ENCODE results near the gene SKOR1. TPM values are rescaled to one million over a fixed set of nuclear protein-coding genes. Genes with fewer than 3 reads are reported as not detected.
A peak's percentile ranks its signal among the peaks of the same experiment; 100 is the strongest.

The SKOR1 gene
- total and polyA plus RNA-seq, 2 experiments from 2014 or later, result 0.11 TPM; not detected in 1

GRCh38 chr15:67829647-67830504 lies 4.6 kb downstream of the SKOR1 start:
- Histone ChIP-seq H3K27ac (no peak overlapping the region), H3K9ac (no peak overlapping the region), H3K27me3 (replicated peaks; ENCODE audit: insufficient read depth) (peaks cover 92% of the 10 kb centered on the region), H3K79me2 (ENCODE audit: insufficient read depth) (no peaks in the 10 kb centered on the region), H3K4me2 (ENCODE audit: unreplicated experiment) (no peak overlapping the region), H4K20me1 (ENCODE audit: insufficient read depth) (no peaks in the 10 kb centered on the region), H3K4me3 (no peak overlapping the region), H3K36me3 (ENCODE audit: low read depth) (no peaks in the 10 kb centered on the region), H3K9me2 (ENCODE audit: insufficient read depth) (no peaks in the 10 kb centered on the region), H3K4me1 (ENCODE audit: insufficient read depth) (no peaks in the 10 kb centered on the region), H3F3A (ENCODE audit: insufficient read depth) (no peaks in the 10 kb centered on the region), H3K9me3 (ENCODE audit: low read depth) (no peaks in the 10 kb centered on the region), H2AFZ (no peak overlapping the region)
- in situ Hi-C loops (cut with MboI), result loop anchor here (10.0 kb wide), 2 partner anchors 325 to 885 kb away; no protein-coding TSS in a partner anchor
- WGBS, 2 experiments (ENCODE audit: low coverage in 1 of 2, low lambda C conversion rate in 2 of 2, missing lambda C conversion rate in 2 of 2), result 33 to 40% methylated on average over 50 to 63 of the region's 68 CpGs
- DNase-seq, result no peak
- peak; percentile 28 for TF ChIP-seq EZH2 (IDR thresholded peaks at IDR 0.05; ENCODE audit: insufficient read depth, poor library complexity, severe bottlenecking)
- TF ChIP-seq EZH2phosphoT487 (IDR thresholded peaks at IDR 0.05; ENCODE audit: insufficient read depth, low read depth), result no peak

DNA sequence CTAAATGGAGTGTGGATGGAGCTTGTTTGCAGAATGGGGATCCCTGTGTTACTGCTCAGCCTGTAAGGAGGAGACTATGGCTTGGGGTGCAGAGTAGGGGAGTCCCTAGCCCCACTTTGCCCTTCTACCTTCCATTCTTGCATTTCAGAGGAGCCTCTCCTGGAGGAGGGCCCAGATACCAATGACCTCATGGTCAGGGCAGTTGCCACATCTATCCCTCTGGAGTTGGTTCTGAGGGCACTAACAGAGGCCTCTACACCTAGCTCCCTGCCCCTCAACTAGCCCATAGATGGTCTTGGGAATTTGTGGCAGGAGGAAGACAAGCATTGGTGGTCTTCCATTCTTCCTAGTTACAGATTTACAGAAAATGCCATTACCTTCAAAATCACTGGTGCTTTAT lies 6.1 kb downstream of the SKOR1 start:
- H3K4me1 ChIP-seq (ENCODE audit: insufficient read depth), result no peaks in the 10 kb centered on the region
- H3K9me3 ChIP-seq (ENCODE audit: low read depth), result no peaks in the 10 kb centered on the region
- no peaks in the 10 kb centered on the region for H3K36me3 ChIP-seq (ENCODE audit: low read depth)
- no peak overlapping the region for H3K4me2 ChIP-seq (ENCODE audit: unreplicated experiment)
- peaks cover 91% of the 10 kb centered on the region for H3K27me3 ChIP-seq (replicated peaks; ENCODE audit: insufficient read depth)
- H3K4me3 ChIP-seq, result no peak overlapping the region
- H3K27ac ChIP-seq, result no peak overlapping the region
- no peak overlapping the region for H3K9ac ChIP-seq
- in situ Hi-C loops (cut with MboI), result loop anchor here (10.0 kb wide), 2 partner anchors 327 to 887 kb away; no protein-coding TSS in a partner anchor
- H3K9me2 ChIP-seq (ENCODE audit: insufficient read depth), result no peaks in the 10 kb centered on the region
- TF ChIP-seq EZH2phosphoT487 (IDR thresholded peaks at IDR 0.05; ENCODE audit: insufficient read depth, low read depth) (no peak), EZH2 (IDR thresholded peaks at IDR 0.05; ENCODE audit: insufficient read depth, poor library complexity, severe bottlenecking) (no peak)
- H2AFZ ChIP-seq, result no peak overlapping the region
- no peaks in the 10 kb centered on the region for H4K20me1 ChIP-seq (ENCODE audit: insufficient read depth)
- no peaks in the 10 kb centered on the region for H3F3A ChIP-seq (ENCODE audit: insufficient read depth)
- no peak for DNase-seq
- no peaks in the 10 kb centered on the region for H3K79me2 ChIP-seq (ENCODE audit: insufficient read depth)

DNA sequence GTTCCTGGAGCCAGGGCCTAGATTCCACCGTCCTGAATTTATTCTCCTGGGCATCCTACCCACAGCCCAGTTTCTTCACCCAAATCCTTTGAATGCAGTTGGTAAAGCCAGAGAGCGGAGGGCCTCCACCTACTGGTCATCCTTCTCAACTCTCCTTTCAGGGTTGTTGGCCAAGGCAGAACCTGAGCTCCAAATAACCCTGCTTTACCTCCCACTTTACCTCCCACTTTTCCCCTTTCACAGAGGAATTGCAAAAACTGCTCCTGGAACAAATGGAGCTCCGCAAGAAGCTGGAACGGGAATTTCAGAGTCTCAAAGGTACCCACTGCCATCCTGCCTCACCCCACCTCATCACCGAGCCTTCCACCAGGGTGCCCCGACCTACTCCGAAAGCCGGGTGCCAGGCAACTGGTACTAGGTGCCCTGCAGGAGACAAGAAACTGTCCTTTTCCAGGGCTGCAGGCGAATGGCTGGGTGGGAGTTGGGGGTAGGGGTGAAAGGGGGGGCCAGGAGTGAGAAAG lies 6.8 kb downstream of the SKOR1 start:
- H3K4me3 ChIP-seq, result no peak overlapping the region
- H4K20me1 ChIP-seq (ENCODE audit: insufficient read depth), result no peaks in the 10 kb centered on the region
- TF ChIP-seq EZH2 (IDR thresholded peaks at IDR 0.05; ENCODE audit: insufficient read depth, poor library complexity, severe bottlenecking) (no peak), EZH2phosphoT487 (IDR thresholded peaks at IDR 0.05; ENCODE audit: insufficient read depth, low read depth) (no peak)
- no peak overlapping the region for H2AFZ ChIP-seq
- DNase-seq, result peak; percentile 52
- H3K9me2 ChIP-seq (ENCODE audit: insufficient read depth), result no peaks in the 10 kb centered on the region
- H3K9me3 ChIP-seq (ENCODE audit: low read depth), result no peaks in the 10 kb centered on the region
- no peaks in the 10 kb centered on the region for H3K36me3 ChIP-seq (ENCODE audit: low read depth)
- no peak overlapping the region for H3K27ac ChIP-seq
- 62 to 63% methylated on average over 9 of the region's 9 CpGs for WGBS, 2 experiments (ENCODE audit: low coverage in 1 of 2, low lambda C conversion rate in 2 of 2, missing lambda C conversion rate in 2 of 2)
- no peaks in the 10 kb centered on the region for H3K4me1 ChIP-seq (ENCODE audit: insufficient read depth)
- H3F3A ChIP-seq (ENCODE audit: insufficient read depth), result no peaks in the 10 kb centered on the region
- no peaks in the 10 kb centered on the region for H3K79me2 ChIP-seq (ENCODE audit: insufficient read depth)
- no peak overlapping the region for H3K9ac ChIP-seq
- H3K4me2 ChIP-seq (ENCODE audit: unreplicated experiment), result no peak overlapping the region
- H3K27me3 ChIP-seq (replicated peaks; ENCODE audit: insufficient read depth), result peaks cover 84% of the 10 kb centered on the region
- in situ Hi-C loops (cut with MboI), result loop anchor here (10.0 kb wide), 2 partner anchors 327 to 887 kb away; no protein-coding TSS in a partner anchor

DNA sequence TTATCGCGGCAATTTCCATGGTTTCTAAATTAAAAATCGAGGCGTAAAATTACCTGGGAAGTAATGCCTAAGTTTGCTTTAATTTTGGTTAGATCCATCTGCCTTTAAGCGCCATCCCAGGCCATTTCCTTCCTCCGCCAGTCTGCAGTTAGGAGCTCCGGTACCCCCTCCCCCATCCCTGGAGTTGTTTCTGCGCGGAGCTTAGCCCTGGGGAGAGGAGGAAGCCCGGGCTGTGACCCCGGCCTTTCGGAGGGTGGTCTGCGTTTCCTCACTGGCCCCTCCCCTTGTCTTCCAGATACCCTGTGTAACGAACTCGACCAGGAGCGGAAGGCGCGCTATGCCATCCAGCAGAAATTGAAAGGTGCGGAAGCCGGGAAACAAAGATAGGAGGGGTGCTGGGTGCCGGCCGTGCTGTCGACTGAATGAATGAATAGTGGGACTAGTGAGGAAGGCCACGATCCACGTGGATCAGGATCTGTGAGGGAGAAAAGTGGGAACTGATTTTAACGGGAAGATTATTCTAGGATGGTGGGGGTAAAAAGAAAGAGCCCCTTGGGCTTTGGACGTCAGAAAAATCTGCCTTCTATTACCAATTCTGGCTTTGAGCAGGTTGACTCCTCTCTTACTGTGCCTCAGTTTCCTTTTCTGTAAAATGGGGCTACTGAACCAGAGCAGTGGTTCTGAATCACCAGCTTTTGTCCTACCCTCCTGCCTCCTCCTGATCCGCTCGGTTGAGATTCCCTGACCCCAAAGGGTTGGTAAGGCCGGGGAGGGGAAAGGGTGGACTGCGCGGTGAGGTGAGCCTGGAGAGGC lies 7.8 kb downstream of the SKOR1 start:
- Histone ChIP-seq H3K27me3 (replicated peaks; ENCODE audit: insufficient read depth) (peaks cover 76% of the 10 kb centered on the region), H3K4me2 (ENCODE audit: unreplicated experiment) (peak overlapping the region; percentile 47)
- in situ Hi-C loops (cut with MboI), result loop anchor here (10.0 kb wide), 2 partner anchors 328 to 888 kb away; no protein-coding TSS in a partner anchor

More for the DNA sequence above, 7.8 kb downstream of the SKOR1 start:
- H3K79me2 ChIP-seq (ENCODE audit: insufficient read depth), result no peaks in the 10 kb centered on the region
- no peaks in the 10 kb centered on the region for H3K9me3 ChIP-seq (ENCODE audit: low read depth)
- H4K20me1 ChIP-seq (ENCODE audit: insufficient read depth), result no peaks in the 10 kb centered on the region
- DNase-seq, result no peak
- no peaks in the 10 kb centered on the region for H3F3A ChIP-seq (ENCODE audit: insufficient read depth)
- H2AFZ ChIP-seq, result 0 out of 2 replicates have a peak overlapping the region, but pooled peaks have one; percentile 1
- WGBS, 2 experiments (ENCODE audit: low coverage in 1 of 2, low lambda C conversion rate in 2 of 2, missing lambda C conversion rate in 2 of 2), result 27% methylated on average over 31 to 32 of the region's 32 CpGs
- peak overlapping the region; percentile 45 for H3K4me3 ChIP-seq
- no peaks in the 10 kb centered on the region for H3K36me3 ChIP-seq (ENCODE audit: low read depth)
- TF ChIP-seq EZH2 (IDR thresholded peaks at IDR 0.05; ENCODE audit: insufficient read depth, poor library complexity, severe bottlenecking) (peak; percentile 80), EZH2phosphoT487 (IDR thresholded peaks at IDR 0.05; ENCODE audit: insufficient read depth, low read depth) (no peak)
- no peaks in the 10 kb centered on the region for H3K9me2 ChIP-seq (ENCODE audit: insufficient read depth)
- H3K4me1 ChIP-seq (ENCODE audit: insufficient read depth), result no peaks in the 10 kb centered on the region
- no peak overlapping the region for H3K27ac ChIP-seq
- no peak overlapping the region for H3K9ac ChIP-seq

All from GM23248 (cell line).